Measurements from ENCODE around the gene TMED1. TPM values are rescaled to one million over a fixed set of nuclear protein-coding genes. Genes with fewer than 3 reads are reported as not detected.

The TMED1 gene
- total RNA-seq, 1 donor from 2014 or later: 13.3 TPM

DNA sequence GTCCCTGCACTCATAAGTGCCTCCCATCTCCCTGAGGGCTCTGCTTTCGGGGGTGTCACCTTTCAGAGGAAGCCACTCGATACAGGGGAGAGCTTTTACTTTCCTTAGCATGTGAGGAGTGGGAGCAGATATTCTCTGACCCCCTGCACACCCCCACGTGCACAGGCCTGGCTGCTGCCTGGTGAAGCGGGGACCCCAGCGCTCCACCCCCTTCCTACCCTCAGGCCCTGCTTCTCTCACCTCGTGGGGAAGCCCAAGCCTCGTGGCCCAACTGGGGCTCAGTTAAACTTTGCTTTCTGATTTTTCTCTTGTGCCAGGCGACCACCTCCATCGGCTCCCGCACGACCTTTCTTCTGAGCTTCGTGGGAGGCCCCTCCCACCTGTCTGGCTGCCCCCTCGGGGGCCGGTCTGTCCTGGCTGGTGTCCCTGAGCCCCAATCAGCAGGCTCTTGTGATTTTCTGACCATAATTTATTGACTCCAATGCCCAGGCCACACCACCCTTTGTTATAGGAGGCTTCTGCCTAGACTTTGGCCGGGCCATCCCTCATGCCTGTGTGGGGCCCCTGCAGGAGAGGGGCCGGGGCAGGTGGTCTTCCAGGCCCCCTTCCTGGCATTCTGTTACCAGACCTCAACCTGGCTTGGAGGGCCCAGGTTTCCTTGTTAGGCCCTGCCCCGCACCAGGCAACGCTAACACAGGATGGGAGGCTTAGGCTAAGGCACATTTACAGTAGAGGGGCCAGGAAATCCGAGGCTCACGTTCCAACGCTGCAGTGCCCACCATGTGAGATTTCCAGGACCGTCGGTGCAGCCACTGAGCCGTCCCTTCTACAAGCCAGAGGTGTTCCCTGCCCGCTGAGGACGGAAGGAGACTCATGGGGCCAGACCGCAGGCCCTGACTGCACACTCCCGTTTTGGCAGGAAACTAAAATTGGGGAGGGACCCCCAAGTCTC lies 3.7 kb downstream of the TMED1 start:
- DNase-seq (ENCODE audit: low spot score): no peak

DNA sequence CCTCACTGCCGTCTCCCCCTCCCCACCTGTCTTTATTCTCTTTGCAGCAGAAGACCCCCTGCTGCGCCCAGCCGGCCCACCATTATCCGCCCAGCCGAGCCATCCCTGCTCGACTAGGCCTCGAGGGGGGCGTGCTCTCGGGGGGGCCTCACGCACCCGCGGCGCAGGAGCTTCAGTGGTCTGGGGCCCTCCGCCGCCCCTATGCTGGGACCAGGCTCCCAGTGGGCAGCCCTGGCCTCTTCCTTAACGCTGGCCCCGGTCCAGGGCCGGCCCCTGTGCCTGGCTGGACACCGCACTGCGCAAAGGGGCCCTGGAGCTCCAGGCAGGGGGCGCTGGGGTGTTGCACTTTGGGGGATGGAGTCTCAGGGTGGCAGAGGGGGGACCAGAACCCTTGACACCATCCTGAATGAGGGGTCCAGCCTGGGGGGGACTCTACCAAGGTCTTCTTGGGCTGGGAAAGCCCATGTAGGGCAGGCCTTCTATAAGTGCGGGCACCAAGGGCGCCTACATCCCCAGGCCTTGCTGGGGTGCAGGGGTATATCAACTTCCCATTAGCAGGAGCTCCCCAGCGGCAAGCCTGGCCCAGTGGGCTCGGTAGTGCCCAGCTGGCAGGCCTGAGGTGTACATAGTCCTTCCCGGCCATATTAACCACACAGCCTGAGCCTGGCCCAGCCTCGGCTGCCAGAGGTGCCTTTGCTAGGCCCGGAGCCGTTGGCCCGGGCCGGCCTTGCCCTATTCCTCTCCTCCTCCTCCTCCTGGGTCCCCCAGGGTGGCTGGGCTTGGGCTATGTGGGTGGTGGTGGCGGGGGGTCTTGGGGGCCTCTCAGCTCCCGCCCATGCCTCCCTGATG lies 4.9 kb downstream of the TMED1 start:
- no peak for DNase-seq (ENCODE audit: low spot score)

- DNase-seq (ENCODE audit: low spot score): no peak
Measured at GRCh38 chr19:10830370-10830769, 5.6 kb downstream of the TMED1 start.

DNA sequence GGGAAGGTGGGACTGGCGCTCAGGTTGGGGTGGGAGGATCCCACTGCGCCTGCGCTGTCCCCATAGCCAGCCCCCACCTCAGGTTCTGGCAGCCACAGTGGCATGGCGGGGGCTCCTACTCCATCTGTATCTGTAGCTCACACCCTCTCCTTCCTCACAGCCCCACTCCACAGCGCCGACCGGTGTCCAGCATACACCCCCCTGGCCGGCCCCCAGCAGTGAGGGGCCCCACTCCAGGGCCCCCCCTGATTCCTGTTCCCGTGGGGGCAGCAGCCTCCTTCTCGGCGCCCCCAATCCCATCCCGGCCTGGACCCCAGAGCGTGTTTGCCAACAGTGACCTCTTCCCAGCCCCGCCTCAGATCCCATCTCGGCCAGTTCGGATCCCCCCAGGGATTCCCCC lies 6.0 kb downstream of the TMED1 start:
- DNase-seq (ENCODE audit: low spot score): no peak

DNA sequence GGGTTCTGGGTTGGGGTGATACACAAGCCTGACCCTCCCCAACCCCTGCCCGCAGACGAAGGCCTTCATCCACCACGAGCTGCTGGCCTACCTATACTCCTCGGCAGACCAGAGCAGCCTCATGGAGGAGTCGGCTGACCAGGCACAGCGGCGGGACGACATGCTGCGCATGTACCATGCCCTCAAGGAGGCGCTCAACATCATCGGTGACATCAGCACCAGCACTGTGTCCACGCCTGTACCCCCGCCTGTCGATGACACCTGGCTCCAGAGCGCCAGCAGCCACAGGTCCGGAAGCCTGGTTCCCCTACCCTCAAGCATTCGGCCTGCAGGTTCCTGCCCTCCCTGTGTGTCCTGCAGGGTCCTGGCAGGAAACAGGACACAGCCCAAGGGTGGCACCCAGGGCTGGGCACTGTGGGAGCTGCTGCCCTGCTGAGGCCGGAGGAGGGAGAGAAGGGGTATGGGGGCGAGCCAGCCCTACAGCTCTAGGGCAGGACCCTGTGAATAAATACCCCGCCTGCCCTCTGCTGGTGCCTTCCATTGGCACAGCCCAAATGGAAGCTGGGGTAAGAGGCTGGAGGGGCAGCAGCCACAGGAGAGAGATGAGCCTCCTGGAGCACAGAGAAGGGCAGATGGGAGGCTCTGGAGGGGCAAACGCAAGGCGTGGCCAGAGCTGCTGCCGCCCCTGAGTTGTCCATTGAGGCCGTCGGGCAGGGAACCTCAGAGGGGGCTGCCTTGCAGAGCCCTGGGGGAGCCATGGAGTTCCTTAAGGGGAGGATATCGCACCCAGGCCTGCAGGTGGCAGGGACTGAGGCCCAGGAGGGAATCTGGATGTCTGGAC lies 6.8 kb downstream of the TMED1 start:
- no peak for DNase-seq (ENCODE audit: low spot score)

- DNase-seq (ENCODE audit: low spot score): no peak
Measured at GRCh38 chr19:10826846-10827245, 9.2 kb downstream of the TMED1 start.

- no peak for DNase-seq (ENCODE audit: low spot score)
Measured at GRCh38 chr19:10826231-10826630, 9.8 kb downstream of the TMED1 start.

GRCh38 chr19:10823690-10824089 lies 12.3 kb downstream of the TMED1 start:
- DNase-seq (ENCODE audit: low spot score): no peak

GRCh38 chr19:10820173-10820572 lies 15.8 kb downstream of the TMED1 start:
- DNase-seq (ENCODE audit: low spot score): no peak

DNA sequence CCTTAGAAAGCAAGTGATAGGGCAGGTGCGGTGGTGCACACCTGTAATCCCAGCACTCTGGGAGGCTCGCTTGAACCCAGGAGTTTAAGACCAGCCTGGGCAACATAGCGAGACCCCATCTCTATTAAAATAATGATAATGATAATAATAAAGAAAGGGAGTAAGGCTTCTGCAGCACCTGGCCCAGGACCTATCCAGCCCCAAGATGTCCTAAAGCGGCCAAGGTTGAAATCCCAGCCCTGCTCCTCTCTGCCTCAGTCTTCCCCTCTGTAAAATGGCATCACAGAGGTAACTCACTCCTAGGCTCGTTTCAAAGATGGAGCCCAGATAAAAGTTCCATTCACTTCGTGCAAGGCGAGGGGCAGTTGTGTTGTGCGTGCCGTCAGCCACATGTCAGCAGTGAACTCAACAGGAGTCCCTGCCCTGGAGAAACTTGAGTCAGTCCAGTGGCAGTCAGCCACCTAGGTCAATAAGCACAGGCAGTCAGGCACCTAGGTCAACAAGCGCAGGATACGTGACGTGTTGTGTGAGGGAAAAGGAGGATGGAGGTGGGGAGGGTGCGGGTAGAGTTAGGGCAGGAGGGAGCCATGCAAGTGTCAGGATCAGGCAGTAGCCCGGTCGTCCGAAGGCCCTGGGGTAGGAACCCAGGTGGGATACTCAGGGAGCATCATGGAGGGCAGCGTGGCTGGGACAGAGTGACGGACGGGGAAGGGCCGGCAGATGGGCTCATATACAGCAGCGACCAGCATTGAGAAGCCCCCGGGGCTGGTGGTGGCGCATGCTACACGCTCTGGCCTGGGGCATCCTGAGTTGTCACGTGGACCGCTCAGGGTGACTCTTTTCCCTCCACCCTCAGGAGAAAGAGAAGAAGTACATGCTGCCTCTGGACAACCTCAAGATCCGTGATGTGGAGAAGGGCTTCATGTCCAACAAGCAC lies 16.6 kb downstream of the TMED1 start:
- DNase-seq (ENCODE audit: low spot score): no peak

- DNase-seq (ENCODE audit: low spot score): no peak
Measured at GRCh38 chr19:10818301-10819123, 17.5 kb downstream of the TMED1 start.

DNA sequence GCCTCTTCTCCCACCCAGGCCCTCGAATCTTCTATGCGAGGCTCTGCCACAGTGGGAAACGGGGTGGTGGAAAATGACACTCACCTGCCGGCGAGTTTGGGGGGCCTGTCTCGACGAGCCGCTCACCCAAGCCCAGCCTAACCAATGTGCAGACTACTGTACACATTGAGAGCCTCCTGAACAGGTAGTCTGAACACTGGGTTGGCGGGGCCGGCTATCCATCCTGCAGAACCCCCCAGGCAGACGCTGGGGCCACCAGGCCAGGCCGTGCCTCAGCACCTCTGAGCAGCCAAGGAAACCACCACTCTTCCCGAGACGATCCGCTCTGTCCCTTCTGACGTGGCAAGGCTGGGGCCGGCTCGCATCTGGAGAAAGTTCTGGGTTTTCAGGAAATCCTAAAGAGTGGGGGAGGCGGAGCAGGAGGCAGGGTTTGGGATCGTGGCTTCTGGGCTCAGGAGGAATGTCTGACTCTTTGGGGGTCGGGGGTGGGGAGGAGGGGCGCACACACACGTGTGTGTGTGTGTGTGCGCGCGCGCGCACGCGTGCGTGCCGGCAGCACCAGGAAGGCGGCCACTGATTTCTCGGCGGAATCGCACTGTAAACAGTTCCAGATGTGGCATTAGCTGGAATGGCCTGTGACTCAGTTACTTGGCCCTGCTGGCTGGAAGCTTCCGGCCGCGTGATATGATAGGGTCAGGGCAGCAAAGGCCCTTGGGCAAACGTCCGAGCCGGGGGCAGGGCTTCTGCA lies 18.5 kb downstream of the TMED1 start:
- DNase-seq (ENCODE audit: low spot score): peak; percentile 75

DNA sequence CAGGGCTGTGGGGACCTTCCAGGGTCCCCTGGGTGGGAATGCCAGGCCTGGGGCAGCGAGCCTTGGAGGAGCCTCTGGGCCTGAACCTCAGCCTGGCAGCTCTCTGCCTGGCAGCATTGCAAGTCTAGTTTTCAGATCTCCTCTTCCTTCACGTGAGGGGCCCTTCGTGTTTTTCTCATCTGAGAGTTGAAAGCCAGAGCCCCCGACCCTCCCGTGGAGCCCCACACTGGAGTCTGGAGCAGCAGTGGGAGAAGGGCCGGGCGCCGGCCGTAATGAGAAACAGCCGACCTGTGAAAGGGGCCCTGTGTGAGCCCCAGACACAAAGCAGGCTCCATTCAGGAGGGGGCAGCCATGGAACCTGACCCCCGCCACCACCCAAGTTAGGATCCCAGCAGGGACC lies 19.3 kb downstream of the TMED1 start:
- no peak for DNase-seq (ENCODE audit: low spot score)

DNA sequence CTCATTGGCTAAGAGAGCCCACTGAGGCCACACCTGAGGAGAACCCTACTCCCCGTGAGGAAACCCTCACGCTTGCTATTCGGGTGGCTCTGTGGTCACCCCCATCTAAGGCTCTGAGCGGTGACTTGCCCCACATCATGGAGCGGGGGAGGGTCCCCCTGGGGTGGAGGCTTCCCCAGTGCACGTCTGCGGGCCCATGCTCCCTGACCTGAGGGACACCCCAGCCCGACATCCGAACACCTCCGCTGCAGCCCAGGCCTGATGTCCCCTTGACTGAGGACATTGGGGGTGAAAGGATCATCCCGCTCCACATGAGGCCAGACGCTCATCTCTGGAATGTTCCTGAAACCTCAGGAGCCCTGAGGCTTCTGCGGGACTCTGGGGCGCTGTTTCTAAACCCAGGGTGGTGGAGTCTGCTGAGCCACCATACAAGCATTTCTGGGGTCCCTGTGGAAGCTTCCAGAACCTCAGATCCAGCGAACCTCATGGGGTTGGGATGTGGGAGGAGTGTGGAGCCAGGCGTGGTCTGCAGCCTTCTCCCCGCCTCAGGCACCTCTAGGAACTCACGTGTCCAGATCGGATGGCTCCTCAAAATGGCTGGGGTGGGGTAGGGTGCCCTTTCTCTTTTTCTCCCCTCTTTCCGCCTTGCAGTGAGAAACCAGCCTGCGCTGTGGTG lies 19.9 kb downstream of the TMED1 start:
- DNase-seq (ENCODE audit: low spot score): no peak

- no peak for DNase-seq (ENCODE audit: low spot score)
Measured at GRCh38 chr19:10815007-10815536, 20.9 kb downstream of the TMED1 start.

- no peak for DNase-seq (ENCODE audit: low spot score)
Measured at GRCh38 chr19:10812902-10813404, 23.1 kb downstream of the TMED1 start.

- DNase-seq (ENCODE audit: low spot score): no peak
Measured at GRCh38 chr19:10812196-10812595, 23.8 kb downstream of the TMED1 start.
